Heart left ventricle (tissue), 16 donors: ENCODE measurements around the gene NDUFA8. TPM values are rescaled to one million over a fixed set of nuclear protein-coding genes. Genes with fewer than 3 reads are reported as not detected.

Source experiments
- ATAC-seq, 4 donors: fragments of 200-7000 bp; cut with Tn5 transposase; one replicate each; pipeline ENCODE4 v1.9.1; 2020 to 2022; ENCODE audit warnings: moderate library complexity in 4 of 4, mild to moderate bottlenecking in 3 of 4, moderate number of reproducible peaks in 1 of 4
- DNase-seq, 5 donors: peaks; one replicate each; pipeline ENCODE4 v3.0.0-alpha.2; 2020
- H3K27ac ChIP-seq, 12 donors: fragments of 200-600 bp; sonication (generic) in 4 of 12; one replicate each; pipeline versions ENCODE4 v1.5.0 to v1.8.0; 2016 to 2022; ENCODE audit warnings: mild to moderate bottlenecking in 2 of 12
- H3K27me3 ChIP-seq, 9 donors: fragments of 200-600 bp; sonication (generic) in 2 of 9; one replicate each; pipeline versions ENCODE4 v1.5.1 to v1.8.0; 2016 to 2022; ENCODE audit warnings: mild to moderate bottlenecking in 3 of 9
- H3K36me3 ChIP-seq, 9 donors: fragments of 200-600 bp; sonication (generic) in 2 of 9; one replicate each; pipeline versions ENCODE4 v1.5.0 to v1.8.0; 2018 to 2022; ENCODE audit warnings: mild to moderate bottlenecking in 2 of 9
- H3K4me1 ChIP-seq, 12 donors: fragments of 200-600 bp; sonication (generic) in 4 of 12; one replicate each; pipeline versions ENCODE4 v1.5.0 to v1.8.0; 2016 to 2022; ENCODE audit warnings: mild to moderate bottlenecking in 3 of 12
- H3K4me3 ChIP-seq, 12 donors: fragments of 200-600 bp; sonication (generic) in 4 of 12; one replicate each; pipeline versions ENCODE4 v1.5.0 to v1.8.0; 2017 to 2022; ENCODE audit warnings: mild to moderate bottlenecking in 9 of 12, moderate library complexity in 4 of 12
- H3K9me3 ChIP-seq, 12 donors: fragments of 200-600 bp; sonication (generic) in 4 of 12; one replicate each; pipeline versions ENCODE4 v1.5.0 to v1.8.0; 2016 to 2022; ENCODE audit warnings: mild to moderate bottlenecking in 1 of 12
- CTCF ChIP-seq, 12 donors: fragments of 200-600 bp; sonication (generic) in 4 of 12; IDR thresholded peaks; one replicate each; pipeline versions ENCODE4 v1.5.0 to v1.8.0; 2018 to 2022; ENCODE audit warnings: antibody characterized with exemption in 12 of 12, mild to moderate bottlenecking in 5 of 12
- POLR2A ChIP-seq, 2 donors: fragments of 450-650 bp; IDR thresholded peaks; one replicate each; pipeline ENCODE4 v1.6.1; 2017; ENCODE audit warnings: antibody characterized with exemption in 2 of 2, mild to moderate bottlenecking in 2 of 2, moderate library complexity in 2 of 2
- WGBS, 4 donors: extraction: QIAGEN DNeasy Blood & Tissue Kit in 2 of 4; methylation state at CpG; one replicate each; pipeline versions ENCODE4 v1.1.5 to v1.1.7; 2013 to 2018; 5-methylcytosine and 5-hydroxymethylcytosine counted together
- intact Hi-C, 10 donors: fragments of 100-400 bp; cut with DNase I; formaldehyde crosslinking; loops; one replicate each; pipeline versions ENCODE4 v1.11.1 to v1.14.2; 2022
- polyA plus RNA-seq, 2 donors: library from polyadenylated mRNA; stranded (reverse); fragments of 200-250 nt; gene quantifications; one replicate each; pipeline ENCODE4 v1.2.3, GENCODE V29; 2013
- total RNA-seq, 9 donors: library from RNA; depleted of rRNA in 2 of 9; stranded (reverse); fragments of >200 nt in 2 of 9; fragmentation: NEBNext Ultra II Directional in 3 of 9; extraction: Animal tissue kit (Norgen Biotek cat#: 25700) in 3 of 9; gene quantifications; one replicate each; pipeline versions ENCODE4 v1.1.0 to v1.2.4, GENCODE V29; 2016 to 2023
- donor health status: ischemic (EF 13 %, LVEDD 7.1; RV severe dilation, severe dysfunction).
- donor health status: healthy with polysubstance abuse.
- donor health status: DM: no; HTN: yes; CAD: no.
- donor health status: DM: no; HTN: no; CAD: no.
- donor health status: ischemic (EF 25% LVEDD 6.9; RV normal size, moderate dysfunction).
- donor health status: ischemic (EF 25% LVEDD 5.7; RV mildly dilated, moderate dysfunction).
- donor health status: healthy.
- donor health status: DM: yes; HTN: yes; CAD: no.
- donor health status: ischemic (EF 35%, LVEDD 5.7; RV mildly dilated, moderate dysfunction).
- donor health status: nonischemic (EF 11% LVEDD 7.7; RV severe dilation, severe dysfunction).
- donor health status: DM: yes; HTN: yes; CAD: no.
- donor health status: PGD.
- donor health status: ischemic (EF 29% LVEDD 5.4; RV normal size, mild dysfunction).
- donor health status: nonischemic (EF 23%, LVEDD 6.1; RV moderate dilation, normal function).

The NDUFA8 gene
- total and polyA plus RNA-seq, 11 donors = 183 to 919 (median 261) TPM

GRCh38 chr9:122190597-122191381 lies 31.2 kb upstream of the NDUFA8 start:
- no peaks in the 10 kb centered on the region for H3K9me3 ChIP-seq
- no peak overlapping the region for H3K27ac ChIP-seq
- H3K27me3 ChIP-seq = peaks cover 0 to 6% (median 0%) of the 10 kb centered on the region in 9 donors
- intact Hi-C loops = no loop called here
- ATAC-seq (peak in 1 of 4 donors; percentile 11), DNase-seq (no peak)
- H3K4me3 ChIP-seq = no peak overlapping the region
- no peaks in the 10 kb centered on the region for H3K36me3 ChIP-seq
- no peak for TF ChIP-seq CTCF (IDR thresholded peaks at IDR 0.05)
- no peak for TF ChIP-seq POLR2A (IDR thresholded peaks at IDR 0.05)
- 81 to 93% (median 81%) methylated on average over 10 to 12 of the region's 12 CpGs for WGBS, 4 donors
- H3K4me1 ChIP-seq = no peaks in the 10 kb centered on the region

GRCh38 chr9:122188369-122188768 lies 28.8 kb upstream of the NDUFA8 start:
- Histone ChIP-seq H3K36me3 (no peaks in the 10 kb centered on the region), H3K9me3 (no peaks in the 10 kb centered on the region), H3K4me1 (no peaks in the 10 kb centered on the region), H3K4me3 (no peak overlapping the region), H3K27me3 (no peaks in the 10 kb centered on the region), H3K27ac (no peak overlapping the region)
- intact Hi-C loops = no loop called here
- DNase-seq (no peak), ATAC-seq (no peak)
- no peak for TF ChIP-seq POLR2A (IDR thresholded peaks at IDR 0.05)
- no peak for TF ChIP-seq CTCF (IDR thresholded peaks at IDR 0.05)
- WGBS, 4 donors = 81 to 87% (median 84%) methylated on average over 6 of the region's 6 CpGs

GRCh38 chr9:122186777-122187470 lies 27.3 kb upstream of the NDUFA8 start:
- DNase-seq = no peak
- Histone ChIP-seq H3K27me3 (peaks cover 0 to 12% (median 0%) of the 10 kb centered on the region in 9 donors), H3K4me1 (no peaks in the 10 kb centered on the region), H3K27ac (no peak overlapping the region), H3K4me3 (no peak overlapping the region), H3K9me3 (no peaks in the 10 kb centered on the region), H3K36me3 (no peaks in the 10 kb centered on the region)
- ATAC-seq = no peak
- intact Hi-C loops = no loop called here
- WGBS, 4 donors = 89 to 96% (median 91%) methylated on average over 8 of the region's 8 CpGs
- no peak for TF ChIP-seq POLR2A (IDR thresholded peaks at IDR 0.05)
- no peak for TF ChIP-seq CTCF (IDR thresholded peaks at IDR 0.05)

- no peak for TF ChIP-seq POLR2A (IDR thresholded peaks at IDR 0.05)
- peak in 4 of 12 donors; percentile 9 to 18 (median 11) for TF ChIP-seq CTCF (IDR thresholded peaks at IDR 0.05)
- Histone ChIP-seq H3K36me3 (no peaks in the 10 kb centered on the region), H3K4me1 (no peaks in the 10 kb centered on the region), H3K27me3 (peaks cover 0 to 17% (median 0%) of the 10 kb centered on the region in 9 donors), H3K27ac (no peak overlapping the region), H3K9me3 (no peaks in the 10 kb centered on the region), H3K4me3 (no peak overlapping the region)
- no peak for ATAC-seq
- DNase-seq = no peak
- WGBS, 4 donors = 60 to 83% (median 75%) methylated on average over 5 of the region's 5 CpGs
- intact Hi-C loops = no loop called here
These were observed 26.7 kb upstream of the NDUFA8 start for GRCh38 chr9:122186301-122186700.
